Measurements from ENCODE around the gene DPP3.

DNA sequence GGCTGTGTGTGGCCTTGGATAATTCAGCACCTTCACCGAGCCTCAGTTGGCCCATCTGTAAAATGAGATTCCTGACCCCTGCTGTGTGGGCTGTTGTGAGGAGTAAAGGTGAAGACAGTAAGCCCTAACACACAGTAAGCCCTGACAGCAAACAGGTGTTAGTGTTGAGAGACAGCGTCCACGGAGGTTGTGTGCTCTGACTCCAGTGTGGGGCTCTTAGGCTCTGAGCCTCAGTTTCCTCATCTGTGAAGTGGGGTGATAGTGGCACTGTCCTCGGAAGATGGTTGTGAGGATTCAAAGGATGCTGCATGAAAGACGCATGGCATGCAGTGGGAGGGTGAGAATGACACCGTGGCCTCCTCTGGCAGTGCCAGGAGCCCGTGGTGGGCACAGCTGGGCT is 14.2 kb downstream of the DPP3 start:
- TF ChIP-seq, protein P1, sequence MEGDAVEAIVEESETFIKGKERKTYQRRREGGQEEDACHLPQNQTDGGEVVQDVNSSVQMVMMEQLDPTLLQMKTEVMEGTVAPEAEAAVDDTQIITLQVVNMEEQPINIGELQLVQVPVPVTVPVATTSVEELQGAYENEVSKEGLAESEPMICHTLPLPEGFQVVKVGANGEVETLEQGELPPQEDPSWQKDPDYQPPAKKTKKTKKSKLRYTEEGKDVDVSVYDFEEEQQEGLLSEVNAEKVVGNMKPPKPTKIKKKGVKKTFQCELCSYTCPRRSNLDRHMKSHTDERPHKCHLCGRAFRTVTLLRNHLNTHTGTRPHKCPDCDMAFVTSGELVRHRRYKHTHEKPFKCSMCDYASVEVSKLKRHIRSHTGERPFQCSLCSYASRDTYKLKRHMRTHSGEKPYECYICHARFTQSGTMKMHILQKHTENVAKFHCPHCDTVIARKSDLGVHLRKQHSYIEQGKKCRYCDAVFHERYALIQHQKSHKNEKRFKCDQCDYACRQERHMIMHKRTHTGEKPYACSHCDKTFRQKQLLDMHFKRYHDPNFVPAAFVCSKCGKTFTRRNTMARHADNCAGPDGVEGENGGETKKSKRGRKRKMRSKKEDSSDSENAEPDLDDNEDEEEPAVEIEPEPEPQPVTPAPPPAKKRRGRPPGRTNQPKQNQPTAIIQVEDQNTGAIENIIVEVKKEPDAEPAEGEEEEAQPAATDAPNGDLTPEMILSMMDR (conservative IDR thresholded peaks at IDR 0.05; ENCODE audit: low read depth, low read length), result no peak
- TF ChIP-seq POLR2A (IDR thresholded peaks at IDR 0.05; ENCODE audit: low read depth, low read length), result no peak

All from IMR-90 (cell line).